Breast epithelium (tissue), 4 donors: ENCODE results near the gene OR10A2. TPM values are rescaled to one million over a fixed set of nuclear protein-coding genes. Genes with fewer than 3 reads are reported as not detected.

Experiments used
- DNase-seq, 2 donors: peaks; one replicate each; pipeline ENCODE4 v3.0.0-alpha.2; 2019; ENCODE audit warnings: low spot score in 2 of 2
- H3K27ac ChIP-seq, 2 donors: fragments of 200-600 bp; sonication (generic) in 1 of 2; one replicate each; pipeline ENCODE4 v1.5.1; 2016 to 2019; ENCODE audit warnings: mild to moderate bottlenecking in 1 of 2
- H3K27me3 ChIP-seq, 2 donors: fragments of 200-600 bp; sonication (generic) in 1 of 2; one replicate each; pipeline versions ENCODE4 v1.5.1 to v1.6.0; 2017 to 2019; ENCODE audit warnings: control low read depth in 1 of 2, mild to moderate bottlenecking in 1 of 2
- H3K36me3 ChIP-seq: fragments of 200-600 bp; one replicate; pipeline ENCODE4 v1.5.1; 2019
- H3K4me1 ChIP-seq, 2 donors: fragments of 200-600 bp; sonication (generic); one replicate each; pipeline ENCODE4 v1.5.1; 2016 to 2019; ENCODE audit warnings: control low read depth in 1 of 2
- H3K4me3 ChIP-seq, 3 donors: fragments of 200-600 bp; sonication (generic); 1 replicate in 2 of 3; 2 replicates in 1 of 3; pipeline ENCODE4 v1.5.1; 2016 to 2019; ENCODE audit warnings: mild to moderate bottlenecking in 3 of 3, moderate library complexity in 2 of 3
- H3K9me3 ChIP-seq, 2 donors: fragments of 200-600 bp; sonication (generic) in 1 of 2; one replicate each; pipeline ENCODE4 v1.5.1; 2016 to 2019; ENCODE audit warnings: control low read depth in 1 of 2
- POLR2A ChIP-seq: fragments of 450-650 bp; IDR thresholded peaks from one replicate; pipeline ENCODE4 v1.6.1; 2016; ENCODE audit warnings: antibody characterized with exemption, mild to moderate bottlenecking, moderate library complexity
- POLR2AphosphoS5 ChIP-seq, 3 donors: sonication (generic); formaldehyde crosslinking; IDR thresholded peaks; one replicate each; pipeline ENCODE4 v1.6.1; 2017; ENCODE audit warnings: antibody characterized with exemption in 3 of 3
- intact Hi-C: fragments of 100-400 bp; cut with DNase I; formaldehyde crosslinking; loops from one replicate; pipeline ENCODE4 v1.15.1; 2023; ENCODE audit warnings: low total_unique reads
- total RNA-seq, 3 donors: library from RNA; depleted of rRNA; stranded (reverse); fragments of >200 nt; gene quantifications; one replicate each; pipeline ENCODE4 v1.1.0, GENCODE V29; 2016
- TF ChIP-seq, protein P1 (sequence below), 3 donors: fragments of 450-650 bp; IDR thresholded peaks; one replicate each; pipeline ENCODE4 v1.5.1; 2016 to 2017; ENCODE audit warnings: antibody characterized with exemption in 3 of 3, mild to moderate bottlenecking in 3 of 3, moderate library complexity in 3 of 3

The OR10A2 gene
- total RNA-seq, 3 donors from 2014 or later = not detected

DNA sequence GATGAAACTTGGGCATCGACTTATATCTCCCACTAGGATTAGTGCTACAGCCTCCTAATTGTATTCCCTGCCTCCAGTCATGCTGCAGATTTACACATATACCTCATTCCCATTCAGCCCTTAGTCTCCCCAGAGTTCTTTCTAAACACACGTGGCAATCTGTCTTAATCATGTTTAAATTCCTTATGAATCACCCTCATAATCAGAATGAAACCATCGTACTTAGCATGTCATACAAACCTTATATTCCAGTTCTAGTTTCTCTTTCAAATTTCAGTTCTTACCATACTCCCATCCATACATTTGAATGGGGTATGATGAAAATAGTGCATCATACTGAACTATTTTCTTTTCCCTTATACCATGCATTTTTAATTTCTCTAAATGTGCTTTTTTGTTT lies 6.0 kb upstream of the OR10A2 start:
- Histone ChIP-seq H3K4me3 (no peak overlapping the region), H3K36me3 (no peaks in the 10 kb centered on the region), H3K9me3 (peaks cover 0 to 5% of the 10 kb centered on the region in 2 donors), H3K27ac (no peak overlapping the region), H3K27me3 (no peaks in the 10 kb centered on the region), H3K4me1 (no peaks in the 10 kb centered on the region)
- intact Hi-C loops = no loop called here
- DNase-seq = no peak
- TF ChIP-seq POLR2AphosphoS5 (IDR thresholded peaks at IDR 0.05) (no peak), POLR2A (no peak)
- TF ChIP-seq, protein P1, sequence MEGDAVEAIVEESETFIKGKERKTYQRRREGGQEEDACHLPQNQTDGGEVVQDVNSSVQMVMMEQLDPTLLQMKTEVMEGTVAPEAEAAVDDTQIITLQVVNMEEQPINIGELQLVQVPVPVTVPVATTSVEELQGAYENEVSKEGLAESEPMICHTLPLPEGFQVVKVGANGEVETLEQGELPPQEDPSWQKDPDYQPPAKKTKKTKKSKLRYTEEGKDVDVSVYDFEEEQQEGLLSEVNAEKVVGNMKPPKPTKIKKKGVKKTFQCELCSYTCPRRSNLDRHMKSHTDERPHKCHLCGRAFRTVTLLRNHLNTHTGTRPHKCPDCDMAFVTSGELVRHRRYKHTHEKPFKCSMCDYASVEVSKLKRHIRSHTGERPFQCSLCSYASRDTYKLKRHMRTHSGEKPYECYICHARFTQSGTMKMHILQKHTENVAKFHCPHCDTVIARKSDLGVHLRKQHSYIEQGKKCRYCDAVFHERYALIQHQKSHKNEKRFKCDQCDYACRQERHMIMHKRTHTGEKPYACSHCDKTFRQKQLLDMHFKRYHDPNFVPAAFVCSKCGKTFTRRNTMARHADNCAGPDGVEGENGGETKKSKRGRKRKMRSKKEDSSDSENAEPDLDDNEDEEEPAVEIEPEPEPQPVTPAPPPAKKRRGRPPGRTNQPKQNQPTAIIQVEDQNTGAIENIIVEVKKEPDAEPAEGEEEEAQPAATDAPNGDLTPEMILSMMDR (IDR thresholded peaks at IDR 0.05) = no peak

GRCh38 chr11:6864438-6864837 lies 1.6 kb downstream of the OR10A2 start:
- Histone ChIP-seq H3K4me1 (no peaks in the 10 kb centered on the region), H3K4me3 (no peak overlapping the region), H3K27me3 (no peaks in the 10 kb centered on the region), H3K27ac (no peak overlapping the region), H3K9me3 (no peaks in the 10 kb centered on the region), H3K36me3 (no peaks in the 10 kb centered on the region)
- no peak for TF ChIP-seq POLR2A
- TF ChIP-seq, protein P1 (IDR thresholded peaks at IDR 0.05) = no peak
- DNase-seq = no peak
- intact Hi-C loops = no loop called here

- Histone ChIP-seq H3K9me3 (no peaks in the 10 kb centered on the region), H3K36me3 (no peaks in the 10 kb centered on the region), H3K4me3 (no peak overlapping the region), H3K27me3 (no peaks in the 10 kb centered on the region), H3K27ac (no peak overlapping the region), H3K4me1 (no peaks in the 10 kb centered on the region)
- no peak for TF ChIP-seq POLR2AphosphoS5 (IDR thresholded peaks at IDR 0.05)
- TF ChIP-seq, protein P1 (IDR thresholded peaks at IDR 0.05) = no peak
- TF ChIP-seq POLR2A = no peak
- intact Hi-C loops = no loop called here
- no peak for DNase-seq
These were observed 8.4 kb downstream of the OR10A2 start for GRCh38 chr11:6871278-6871677.

DNA sequence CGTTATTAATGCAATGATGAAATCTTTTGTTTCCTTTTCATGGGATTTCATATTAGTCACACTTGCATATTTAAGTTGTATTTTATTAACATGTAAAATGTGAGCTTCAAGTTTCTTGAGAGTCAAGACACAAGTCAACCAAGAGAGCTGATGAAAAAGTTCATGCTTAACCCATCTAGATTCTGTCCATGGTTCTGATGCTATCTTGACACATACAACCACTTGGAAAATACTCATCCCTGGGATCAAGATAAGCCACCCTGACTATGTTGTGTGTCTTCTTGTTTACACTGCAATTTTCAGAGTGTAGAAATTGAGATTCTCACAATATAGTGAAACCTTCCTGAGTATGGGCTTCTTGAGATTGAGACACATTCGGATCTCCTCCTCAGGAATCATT lies 12.9 kb downstream of the OR10A2 start:
- TF ChIP-seq POLR2AphosphoS5 (IDR thresholded peaks at IDR 0.05) (no peak), POLR2A (no peak)
- TF ChIP-seq, protein P1 (IDR thresholded peaks at IDR 0.05) = no peak
- no peaks in the 10 kb centered on the region for H3K36me3 ChIP-seq
- H3K4me3 ChIP-seq = no peak overlapping the region
- no peaks in the 10 kb centered on the region for H3K27me3 ChIP-seq
- intact Hi-C loops = no loop called here
- no peaks in the 10 kb centered on the region for H3K9me3 ChIP-seq
- no peak overlapping the region for H3K27ac ChIP-seq
- DNase-seq = no peak
- no peaks in the 10 kb centered on the region for H3K4me1 ChIP-seq

DNA sequence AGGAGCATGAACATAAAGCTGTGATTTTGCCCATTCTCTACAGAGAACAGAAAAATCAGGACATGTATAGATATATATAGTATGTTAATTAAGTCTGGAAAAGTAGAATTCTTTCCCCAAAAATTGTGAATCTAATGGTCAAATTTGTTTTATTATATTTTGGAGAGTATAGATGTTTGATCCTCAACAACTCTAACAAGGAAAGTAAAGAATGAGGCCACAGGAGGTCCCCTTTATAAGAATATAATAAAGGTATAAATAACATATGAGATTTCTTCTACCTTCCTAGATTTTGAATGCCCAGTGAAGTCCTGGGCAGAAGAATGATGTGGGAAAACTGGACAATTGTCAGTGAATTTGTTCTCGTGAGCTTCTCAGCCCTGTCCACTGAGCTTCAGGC lies 13.5 kb downstream of the OR10A2 start, which contains the start of gene OR10A4:
OR10A4 (plus strand) TSS at position 301 of the 400 bp plus-strand sequence; CDS start at position 324, 23 bp downstream.
- Histone ChIP-seq H3K36me3 (no peaks in the 10 kb centered on the region), H3K4me1 (no peaks in the 10 kb centered on the region), H3K4me3 (no peak within 1 kb of the TSS), H3K27ac (no peak within 1 kb of the TSS), H3K9me3 (no peaks in the 10 kb centered on the region), H3K27me3 (no peaks in the 10 kb centered on the region)
- intact Hi-C loops = no loop called here
- no peak for DNase-seq
- TF ChIP-seq POLR2A = no peak

GRCh38 chr11:6876914-6877313 lies 14.1 kb downstream of the OR10A2 start:
- no peaks in the 10 kb centered on the region for H3K27me3 ChIP-seq
- H3K36me3 ChIP-seq = no peaks in the 10 kb centered on the region
- no peaks in the 10 kb centered on the region for H3K4me1 ChIP-seq
- no peak for DNase-seq
- intact Hi-C loops = no loop called here
- TF ChIP-seq POLR2AphosphoS5 (IDR thresholded peaks at IDR 0.05) (no peak), POLR2A (no peak)
- TF ChIP-seq, protein P1 (IDR thresholded peaks at IDR 0.05) = no peak
- no peak overlapping the region for H3K27ac ChIP-seq
- H3K4me3 ChIP-seq = no peak overlapping the region
- H3K9me3 ChIP-seq = no peaks in the 10 kb centered on the region
